ENCODE measurements around the gene CERKL.

The CERKL gene

GRCh38 chr2:181499231-181499630 is 157.7 kb downstream of the CERKL start:
- DNase-seq = no peak
